ENCODE results near the gene NTN5. TPM values are rescaled to one million over a fixed set of nuclear protein-coding genes. Genes with fewer than 3 reads are reported as not detected.
A peak's percentile ranks its signal among the peaks of the same experiment; 100 is the strongest.

The NTN5 gene
- total and polyA plus RNA-seq, 9 of the 15 experiments (the other 6 are each of a cell fraction or from before 2014, with no cell fraction given): not detected

GRCh38 chr19:48644839-48645619 lies 27.8 kb downstream of the NTN5 start:
- DNase-seq (ENCODE audit: extremely low read depth in 1 of 4, low spot score in 3 of 4) (peak; percentile 52 to 87 (median 65)), ATAC-seq (peak; percentile 72), FAIRE-seq (peak; percentile 83)
- intact Hi-C loops (cut with micrococcal nuclease): loop anchor here (5.0 kb wide), 1 partner anchor 92 kb away; no protein-coding TSS in a partner anchor
- no peaks in the 10 kb centered on the region for H3K9me3 ChIP-seq (replicated peaks; ENCODE audit: control insufficient read depth, insufficient read depth, low read depth, low read length)
- in situ Hi-C loops (cut with MboI): loop anchor here (5.0 to 10.0 kb wide), 4 partner anchors 97 to 330 kb away; partner anchors contain the start of genes HSD17B14 and RASIP1
- CTCF ChIA-PET (ENCODE audit: low intra/inter-chr PET ratio): interaction anchor here (0.8 to 0.9 kb wide), 2 partner anchors 94 to 192 kb away, joined by 4 to 6 read pairs; no protein-coding TSS in a partner anchor
- H3K27ac ChIP-seq (ENCODE audit: extremely low read depth, low read depth, low read length): no peak overlapping the region
- H3K79me2 ChIP-seq (ENCODE audit: control insufficient read depth, insufficient read depth, low read length): peaks cover under 1% of the 10 kb centered on the region; the same call in 1 of the 3 replicates
- POLR2A ChIA-PET: interaction anchor here (0.5 to 1.3 kb wide), 11 partner anchors 11 to 945 kb away, joined by 3 to 7 read pairs (median 3); partner anchors contain the start of gene PPP1R15A
- no peaks in the 10 kb centered on the region for H4K20me1 ChIP-seq (replicated peaks; ENCODE audit: control insufficient read depth, insufficient read depth, low read length)
- peak overlapping the region; percentile 56 for H3K4me3 ChIP-seq
- no peaks in the 10 kb centered on the region for H3K27me3 ChIP-seq (ENCODE audit: control insufficient read depth in 2 of 2, insufficient read depth in 2 of 2, low read length in 2 of 2)
- no TSS peak for BruUV-seq (replicated peaks)
- H3K9me1 ChIP-seq (ENCODE audit: control insufficient read depth, insufficient read depth, low read length): no peaks in the 10 kb centered on the region
- H3K9ac ChIP-seq (ENCODE audit: insufficient read depth in 1 of 2, low read depth in 2 of 2, low read length in 2 of 2): peak overlapping the region; percentile 43 to 87
- peak overlapping the region; percentile 84 for H3K4me2 ChIP-seq (ENCODE audit: insufficient read depth, low read length)
- H2AFZ ChIP-seq (ENCODE audit: low read depth, low read length): peak overlapping the region; percentile 95
- H3K4me1 ChIP-seq (replicated peaks in 1 of 2; ENCODE audit: control insufficient read depth in 2 of 2, insufficient read depth in 2 of 2, low read length in 2 of 2): peaks cover 21 to 38% of the 10 kb centered on the region in 2 experiments; a peak in 4 of 5 replicates
- no peaks in the 10 kb centered on the region for H3K36me3 ChIP-seq (ENCODE audit: control insufficient read depth, insufficient read depth, low read length)
- WGBS (ENCODE audit: insufficient coverage, low coverage, missing lambda C conversion rate): 6% methylated on average over 14 of the region's 25 CpGs
- peak; percentile 10; the same call in 1 of the 2 replicates for TF ChIP-seq MTA3 (IDR thresholded peaks at IDR 0.05; ENCODE audit: borderline replicate concordance)
- TF ChIP-seq ZNF384 (IDR thresholded peaks at IDR 0.05; ENCODE audit: low read depth, low read length): peak; percentile 72
- TF ChIP-seq, protein P1, sequence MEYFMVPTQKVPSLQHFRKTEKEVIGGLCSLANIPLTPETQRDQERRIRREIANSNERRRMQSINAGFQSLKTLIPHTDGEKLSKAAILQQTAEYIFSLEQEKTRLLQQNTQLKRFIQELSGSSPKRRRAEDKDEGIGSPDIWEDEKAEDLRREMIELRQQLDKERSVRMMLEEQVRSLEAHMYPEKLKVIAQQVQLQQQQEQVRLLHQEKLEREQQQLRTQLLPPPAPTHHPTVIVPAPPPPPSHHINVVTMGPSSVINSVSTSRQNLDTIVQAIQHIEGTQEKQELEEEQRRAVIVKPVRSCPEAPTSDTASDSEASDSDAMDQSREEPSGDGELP (CRISPR knock-in tag; IDR thresholded peaks at IDR 0.05; ENCODE audit: borderline replicate concordance): peak; percentile 74
- peak; percentile 80; the same call in 1 of the 2 replicates for TF ChIP-seq BACH1 (tag; IDR thresholded peaks at IDR 0.05)
- TF ChIP-seq ARNT (IDR thresholded peaks at IDR 0.05): no peak
- TF ChIP-seq TBP (optimal IDR thresholded peaks at IDR 0.05; ENCODE audit: low read depth, low read length): peak; percentile 28
- TF ChIP-seq MBD2 (IDR thresholded peaks at IDR 0.05; ENCODE audit: borderline replicate concordance, low read depth): peak; percentile 82
- TF ChIP-seq, protein P2, sequence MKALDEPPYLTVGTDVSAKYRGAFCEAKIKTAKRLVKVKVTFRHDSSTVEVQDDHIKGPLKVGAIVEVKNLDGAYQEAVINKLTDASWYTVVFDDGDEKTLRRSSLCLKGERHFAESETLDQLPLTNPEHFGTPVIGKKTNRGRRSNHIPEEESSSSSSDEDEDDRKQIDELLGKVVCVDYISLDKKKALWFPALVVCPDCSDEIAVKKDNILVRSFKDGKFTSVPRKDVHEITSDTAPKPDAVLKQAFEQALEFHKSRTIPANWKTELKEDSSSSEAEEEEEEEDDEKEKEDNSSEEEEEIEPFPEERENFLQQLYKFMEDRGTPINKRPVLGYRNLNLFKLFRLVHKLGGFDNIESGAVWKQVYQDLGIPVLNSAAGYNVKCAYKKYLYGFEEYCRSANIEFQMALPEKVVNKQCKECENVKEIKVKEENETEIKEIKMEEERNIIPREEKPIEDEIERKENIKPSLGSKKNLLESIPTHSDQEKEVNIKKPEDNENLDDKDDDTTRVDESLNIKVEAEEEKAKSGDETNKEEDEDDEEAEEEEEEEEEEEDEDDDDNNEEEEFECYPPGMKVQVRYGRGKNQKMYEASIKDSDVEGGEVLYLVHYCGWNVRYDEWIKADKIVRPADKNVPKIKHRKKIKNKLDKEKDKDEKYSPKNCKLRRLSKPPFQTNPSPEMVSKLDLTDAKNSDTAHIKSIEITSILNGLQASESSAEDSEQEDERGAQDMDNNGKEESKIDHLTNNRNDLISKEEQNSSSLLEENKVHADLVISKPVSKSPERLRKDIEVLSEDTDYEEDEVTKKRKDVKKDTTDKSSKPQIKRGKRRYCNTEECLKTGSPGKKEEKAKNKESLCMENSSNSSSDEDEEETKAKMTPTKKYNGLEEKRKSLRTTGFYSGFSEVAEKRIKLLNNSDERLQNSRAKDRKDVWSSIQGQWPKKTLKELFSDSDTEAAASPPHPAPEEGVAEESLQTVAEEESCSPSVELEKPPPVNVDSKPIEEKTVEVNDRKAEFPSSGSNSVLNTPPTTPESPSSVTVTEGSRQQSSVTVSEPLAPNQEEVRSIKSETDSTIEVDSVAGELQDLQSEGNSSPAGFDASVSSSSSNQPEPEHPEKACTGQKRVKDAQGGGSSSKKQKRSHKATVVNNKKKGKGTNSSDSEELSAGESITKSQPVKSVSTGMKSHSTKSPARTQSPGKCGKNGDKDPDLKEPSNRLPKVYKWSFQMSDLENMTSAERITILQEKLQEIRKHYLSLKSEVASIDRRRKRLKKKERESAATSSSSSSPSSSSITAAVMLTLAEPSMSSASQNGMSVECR (CRISPR knock-in tag; IDR thresholded peaks at IDR 0.05): peak; percentile 26; the same call in 1 of the 2 replicates
- TF ChIP-seq, protein P3, sequence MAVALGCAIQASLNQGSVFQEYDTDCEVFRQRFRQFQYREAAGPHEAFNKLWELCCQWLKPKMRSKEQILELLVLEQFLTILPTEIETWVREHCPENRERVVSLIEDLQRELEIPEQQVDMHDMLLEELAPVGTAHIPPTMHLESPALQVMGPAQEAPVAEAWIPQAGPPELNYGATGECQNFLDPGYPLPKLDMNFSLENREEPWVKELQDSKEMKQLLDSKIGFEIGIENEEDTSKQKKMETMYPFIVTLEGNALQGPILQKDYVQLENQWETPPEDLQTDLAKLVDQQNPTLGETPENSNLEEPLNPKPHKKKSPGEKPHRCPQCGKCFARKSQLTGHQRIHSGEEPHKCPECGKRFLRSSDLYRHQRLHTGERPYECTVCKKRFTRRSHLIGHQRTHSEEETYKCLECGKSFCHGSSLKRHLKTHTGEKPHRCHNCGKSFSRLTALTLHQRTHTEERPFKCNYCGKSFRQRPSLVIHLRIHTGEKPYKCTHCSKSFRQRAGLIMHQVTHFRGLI (CRISPR knock-in tag; IDR thresholded peaks at IDR 0.05): 0 out of 2 replicates have a peak, but pooled peaks have one; percentile 23
- TF ChIP-seq XRCC4 (IDR thresholded peaks at IDR 0.05; ENCODE audit: extremely low read depth, insufficient read depth, insufficient read length): no peak
- peak in 1 of 2 experiments; percentile 40; a peak in 2 of 4 replicates for TF ChIP-seq NRF1 (conservative IDR thresholded peaks at IDR 0.05 in 1 of 2, IDR thresholded peaks at IDR 0.05 in 1 of 2)
- TF ChIP-seq ZNF197 (CRISPR knock-in tag; IDR thresholded peaks at IDR 0.05; ENCODE audit: low read depth): peak; percentile 96
- no peak for TF ChIP-seq RBM22 (IDR thresholded peaks at IDR 0.05; ENCODE audit: low read depth, low read length, poor library complexity, severe bottlenecking)
- no peak for TF ChIP-seq ZNF274 (IDR thresholded peaks at IDR 0.05; ENCODE audit: borderline replicate concordance, low read depth, low read length)
